ENCODE measurements around the gene MYH9. TPM values are rescaled to one million over a fixed set of nuclear protein-coding genes. Genes with fewer than 3 reads are reported as not detected.

MYH9 gene
- total and polyA plus RNA-seq, 2 experiments from 2014 or later = 58.4 to 233 TPM

DNA sequence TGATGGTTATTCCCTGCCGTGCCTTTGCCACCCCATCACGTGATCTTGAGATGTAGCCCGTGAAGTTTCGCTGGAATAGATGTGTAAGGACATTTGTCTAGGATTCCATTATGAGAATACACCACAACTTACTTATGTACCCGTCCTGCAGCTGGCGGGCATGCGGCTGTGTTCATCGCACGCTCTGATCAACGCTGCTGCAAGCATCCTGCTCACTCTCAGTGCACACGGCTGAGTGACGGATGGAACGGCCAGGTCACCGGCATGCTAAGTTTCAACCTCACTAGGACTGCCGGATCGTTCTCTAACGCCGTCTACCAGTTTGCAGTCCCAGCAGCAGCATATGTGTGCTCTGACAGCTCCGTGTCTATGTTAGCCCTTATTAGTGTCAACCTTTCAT lies 90.2 kb downstream of the MYH9 start:
- Mint-ChIP-seq H3K4me3 (no peak overlapping the region), H3K4me1 (no peaks in the 10 kb centered on the region; the same call in 2 of the 3 replicates), H3K9me3 (peaks cover 4% of the 10 kb centered on the region; the same call in 1 of the 3 replicates), H3K27ac (no peak overlapping the region), H3K36me3 (ENCODE audit: low read depth) (peaks cover 98% of the 10 kb centered on the region), H3K27me3 (ENCODE audit: insufficient read depth, low read depth, poor library complexity) (peaks cover 8% of the 10 kb centered on the region)
- no peak overlapping the region for H3K4me2 ChIP-seq
- ATAC-seq (no peak), DNase-seq (ENCODE audit: low spot score) (no peak)
- H3K4me1 ChIP-seq (ENCODE audit: insufficient read depth) = no peaks in the 10 kb centered on the region
- H3K79me2 ChIP-seq (replicated peaks; ENCODE audit: insufficient read depth) = peaks cover 3% of the 10 kb centered on the region; the same call in 1 of the 2 replicates
- H2AFZ ChIP-seq = no peak overlapping the region
- H3K36me3 ChIP-seq (ENCODE audit: insufficient read depth) = peaks cover 77% of the 10 kb centered on the region
- no peak overlapping the region for H3K27ac ChIP-seq (ENCODE audit: low read depth)
- TF ChIP-seq JUNB (IDR thresholded peaks at IDR 0.05; ENCODE audit: unreplicated experiment) (no peak), CREB1 (CRISPR knock-in tag; IDR thresholded peaks at IDR 0.05; ENCODE audit: low read depth) (no peak), ZNF114 (CRISPR knock-in tag; IDR thresholded peaks at IDR 0.05) (no peak), EZH2 (IDR thresholded peaks at IDR 0.05; ENCODE audit: low read depth, unreplicated experiment) (no peak), CTCF (conservative IDR thresholded peaks at IDR 0.05; ENCODE audit: low read depth in 2 of 2) (no peak), EZH2phosphoT487 (IDR thresholded peaks at IDR 0.05; ENCODE audit: unreplicated experiment) (no peak), ZNF331 (CRISPR knock-in tag; IDR thresholded peaks at IDR 0.05; ENCODE audit: low read depth) (no peak), ZNF462 (CRISPR knock-in tag; IDR thresholded peaks at IDR 0.05) (no peak), POLR2AphosphoS5 (IDR thresholded peaks at IDR 0.05; ENCODE audit: low read depth) (no peak), STAT1 (IDR thresholded peaks at IDR 0.05; ENCODE audit: unreplicated experiment) (no peak), NANOG (IDR thresholded peaks at IDR 0.05; ENCODE audit: borderline replicate concordance) (no peak), REST (IDR thresholded peaks at IDR 0.05; ENCODE audit: unreplicated experiment) (no peak)
- TF ChIP-seq, protein P1, sequence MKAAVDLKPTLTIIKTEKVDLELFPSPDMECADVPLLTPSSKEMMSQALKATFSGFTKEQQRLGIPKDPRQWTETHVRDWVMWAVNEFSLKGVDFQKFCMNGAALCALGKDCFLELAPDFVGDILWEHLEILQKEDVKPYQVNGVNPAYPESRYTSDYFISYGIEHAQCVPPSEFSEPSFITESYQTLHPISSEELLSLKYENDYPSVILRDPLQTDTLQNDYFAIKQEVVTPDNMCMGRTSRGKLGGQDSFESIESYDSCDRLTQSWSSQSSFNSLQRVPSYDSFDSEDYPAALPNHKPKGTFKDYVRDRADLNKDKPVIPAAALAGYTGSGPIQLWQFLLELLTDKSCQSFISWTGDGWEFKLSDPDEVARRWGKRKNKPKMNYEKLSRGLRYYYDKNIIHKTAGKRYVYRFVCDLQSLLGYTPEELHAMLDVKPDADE (IDR thresholded peaks at IDR 0.05) = no peak
- no peaks in the 10 kb centered on the region for H3K27me3 ChIP-seq (ENCODE audit: insufficient read depth)
- H4K20me1 ChIP-seq (replicated peaks; ENCODE audit: insufficient read depth) = peaks cover 15% of the 10 kb centered on the region; the same call in 1 of the 2 replicates
- no peaks in the 10 kb centered on the region for H3K9me2 ChIP-seq (ENCODE audit: insufficient read depth)
- no peak overlapping the region for H3K4me3 ChIP-seq
- H3F3A ChIP-seq (replicated peaks; ENCODE audit: low read depth) = peaks cover 12% of the 10 kb centered on the region; the same call in 1 of the 2 replicates
